ENCODE measurements around the gene FAM174C.

Gene FAM174C
- 19.5 reads per million, percentile 46 among the genes with 10 or more reads in this experiment for total RNA-seq

- peak; percentile 97 for DNase-seq
Measured at GRCh38 chr19:1275260-1275975, at the start of gene FAM174C. Gene FAM174C (plus strand): TSS chr19:1275530. CDS start chr19:1275550, 20 bp downstream.

GRCh38 chr19:1226227-1226518, 49.2 kb upstream of the FAM174C start:
- DNase-seq, result no peak

- no peak for DNase-seq
Measured at GRCh38 chr19:1226522-1227303, 48.6 kb upstream of the FAM174C start.

GRCh38 chr19:1227304-1228054, 47.9 kb upstream of the FAM174C start:
- DNase-seq, result no peak

GRCh38 chr19:1228161-1228957, 47.0 kb upstream of the FAM174C start:
- DNase-seq, result no peak

- no peak for DNase-seq
Measured at GRCh38 chr19:1229056-1229923, 46.0 kb upstream of the FAM174C start.

- no peak for DNase-seq
Measured at GRCh38 chr19:1229924-1230782, 45.2 kb upstream of the FAM174C start.

- no peak for DNase-seq
Measured at GRCh38 chr19:1230783-1231489, 44.4 kb upstream of the FAM174C start.

- no peak for DNase-seq
Measured at GRCh38 chr19:1231729-1232637, 43.3 kb upstream of the FAM174C start.

- DNase-seq, result no peak
Measured at GRCh38 chr19:1232652-1233072, 42.7 kb upstream of the FAM174C start.

- no peak for DNase-seq
Measured at GRCh38 chr19:1233115-1233667, 42.1 kb upstream of the FAM174C start.

- DNase-seq, result no peak
Measured at GRCh38 chr19:1234051-1234954, 41.0 kb upstream of the FAM174C start.

GRCh38 chr19:1234955-1235380, 40.4 kb upstream of the FAM174C start:
- no peak for DNase-seq

GRCh38 chr19:1235625-1236538, 39.4 kb upstream of the FAM174C start:
- no peak for DNase-seq

- no peak for DNase-seq
Measured at GRCh38 chr19:1236576-1236975, 38.8 kb upstream of the FAM174C start.

- no peak for DNase-seq
Measured at GRCh38 chr19:1237027-1237659, 38.2 kb upstream of the FAM174C start.
